ENCODE measurements around the gene KRTAP10-3.

GRCh38 chr21:44558695-44559094 lies at the start of gene KRTAP10-3:
- TF ChIP-seq POLR2A (IDR thresholded peaks at IDR 0.05; ENCODE audit: borderline replicate concordance, extremely low read depth, insufficient read depth, insufficient read length) (no peak), MAX (IDR thresholded peaks at IDR 0.05) (no peak), EZH2 (IDR thresholded peaks at IDR 0.05) (no peak), TCF7L2 (IDR thresholded peaks at IDR 0.05; ENCODE audit: borderline replicate concordance, extremely low read depth, insufficient read depth, insufficient read length) (no peak)
